Limb (tissue), 2 donors: Measurements from ENCODE around the gene CBLN1.
"Not testable (repeated sequence)": the region's sequence is repeated elsewhere in the genome, so short reads cannot be mapped to it uniquely, and the experiment has no call there.

Experiments used
- DNase-seq, 2 donors: peaks; one replicate each; pipeline ENCODE4 v3.0.0-alpha.2; 2016; ENCODE audit errors: extremely low spot score in 2 of 2

The CBLN1 gene

DNA sequence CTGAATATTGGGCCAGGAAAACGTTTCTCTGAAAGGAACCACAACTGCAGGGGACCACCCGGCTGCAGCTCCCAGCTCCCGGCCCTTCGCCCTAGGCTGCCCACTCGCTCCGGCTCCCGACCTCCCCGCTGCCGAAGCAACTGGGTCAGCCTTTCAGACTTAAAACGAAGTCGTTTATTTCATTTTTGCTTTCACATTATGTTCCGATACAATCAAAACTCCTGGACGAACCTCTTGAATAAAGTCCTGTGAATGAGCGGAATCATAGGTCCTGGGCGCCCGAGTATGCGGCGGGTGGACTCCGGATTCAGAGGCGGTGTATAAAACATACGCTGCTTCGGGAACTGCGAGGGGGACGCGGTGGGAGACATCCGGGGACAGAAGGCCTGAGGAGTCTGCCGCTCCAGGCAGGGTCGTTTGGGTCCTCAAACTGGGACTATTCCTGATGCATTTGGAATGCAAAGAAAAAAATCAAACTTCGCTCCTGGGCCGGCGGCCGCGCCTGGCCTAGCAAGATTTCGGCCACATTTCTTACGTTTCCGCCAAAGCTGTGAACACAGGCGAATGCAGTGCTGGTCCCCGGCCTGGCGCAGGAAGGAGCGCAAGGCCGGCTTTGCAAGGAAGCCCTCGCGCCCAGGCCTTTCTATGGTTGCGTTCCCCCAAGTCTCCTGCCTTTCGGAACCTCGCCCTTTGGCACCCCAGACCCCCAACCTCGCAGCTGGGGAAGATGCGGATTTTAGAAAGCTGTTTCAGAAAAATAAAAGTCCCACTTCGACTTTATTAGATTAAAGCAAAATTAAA lies 3.7 kb downstream of the CBLN1 start:
- no peak for DNase-seq

- DNase-seq, result no peak
Measured at GRCh38 chr16:49277386-49277742, 4.3 kb downstream of the CBLN1 start.

DNA sequence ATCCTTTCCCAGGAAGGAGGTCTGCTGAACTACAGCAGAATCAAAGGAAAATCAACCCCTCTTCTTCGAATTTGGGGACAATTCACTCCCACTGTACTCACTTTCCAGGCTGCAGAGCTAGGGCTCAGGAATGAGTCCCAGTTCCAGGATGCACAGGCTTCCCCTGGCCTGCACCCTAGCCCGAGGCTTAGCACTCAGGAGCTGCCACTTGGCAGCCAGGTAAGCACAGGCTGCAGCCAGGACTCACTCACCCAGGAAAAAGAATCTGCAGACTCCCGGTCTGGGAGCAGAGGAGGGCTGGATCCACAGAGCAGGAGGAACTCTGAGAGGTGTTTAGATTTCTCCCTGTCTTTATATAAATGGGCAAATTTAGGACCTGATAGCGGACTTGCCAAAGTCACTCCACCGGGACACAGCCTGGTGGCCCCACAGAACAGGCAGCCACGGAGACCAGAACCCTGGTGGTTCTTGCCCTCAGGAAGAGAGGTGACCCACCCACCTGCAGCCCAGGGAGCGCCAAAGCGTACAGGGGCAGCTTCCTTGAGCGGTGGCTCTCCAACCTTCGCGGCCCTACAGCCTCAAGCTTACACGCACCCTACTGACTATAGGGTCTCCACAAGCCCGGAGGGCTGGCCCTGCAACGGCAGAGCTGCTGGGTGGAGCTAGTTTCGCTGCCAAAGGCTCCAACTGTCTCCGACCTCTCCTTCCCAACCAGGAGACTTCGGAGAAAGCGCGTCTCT lies 4.8 kb downstream of the CBLN1 start:
- DNase-seq, result no peak

DNA sequence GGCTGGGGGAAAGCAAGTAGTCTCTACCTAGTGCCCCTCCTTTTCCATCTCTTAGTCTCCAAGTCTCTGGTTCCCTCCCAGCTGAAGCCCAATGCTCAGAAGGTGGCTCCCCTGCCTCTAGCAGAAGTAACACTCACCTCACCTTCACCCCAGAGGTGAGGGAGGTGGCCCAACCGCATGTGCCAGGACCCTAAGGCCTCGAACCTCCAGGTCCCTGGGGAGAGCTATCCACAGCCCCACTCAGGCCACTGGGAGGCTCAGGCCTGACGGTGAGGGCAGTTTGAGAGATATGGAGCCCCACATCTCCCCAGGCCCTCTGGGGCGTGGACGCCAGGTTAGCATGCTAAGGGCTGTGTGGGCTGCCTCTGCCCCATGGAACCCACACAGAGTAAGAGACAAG lies 5.8 kb downstream of the CBLN1 start:
- no peak for DNase-seq

DNA sequence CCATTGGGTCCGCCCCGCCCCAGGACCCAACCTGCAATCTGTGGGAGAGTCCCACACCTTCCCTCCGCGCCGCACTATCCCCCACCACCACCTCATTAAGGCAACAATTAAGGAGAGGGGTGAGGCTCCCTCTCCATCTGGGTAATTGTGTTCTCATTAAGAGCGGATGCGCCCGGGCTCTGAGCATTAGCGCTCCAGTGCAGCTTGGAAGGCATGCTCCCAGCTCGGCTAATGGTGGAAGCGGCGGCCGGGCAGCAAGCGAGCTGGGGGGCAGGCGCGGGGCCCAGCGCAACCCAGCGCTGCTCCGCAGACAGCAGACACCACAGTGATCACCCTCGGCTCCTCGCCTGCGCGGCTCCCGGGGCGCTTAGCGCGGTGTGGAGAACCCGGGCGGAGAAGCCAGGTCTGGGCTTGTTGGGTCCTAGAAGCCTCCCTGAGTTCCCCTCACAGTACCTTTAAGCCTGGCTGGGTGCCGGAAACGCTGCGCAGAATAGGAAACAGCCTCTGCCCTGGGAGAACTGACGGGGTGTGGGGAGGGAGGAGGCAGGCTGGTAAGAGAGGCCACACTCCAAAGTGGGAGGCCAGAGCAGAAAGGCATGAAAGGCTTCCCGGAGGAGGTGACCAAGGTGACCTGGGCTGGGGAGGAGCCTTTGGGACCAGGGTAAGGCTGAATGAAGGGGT lies 6.4 kb downstream of the CBLN1 start:
- DNase-seq, result no peak

GRCh38 chr16:49274591-49274990 lies 7.0 kb downstream of the CBLN1 start:
- DNase-seq, result no peak

DNA sequence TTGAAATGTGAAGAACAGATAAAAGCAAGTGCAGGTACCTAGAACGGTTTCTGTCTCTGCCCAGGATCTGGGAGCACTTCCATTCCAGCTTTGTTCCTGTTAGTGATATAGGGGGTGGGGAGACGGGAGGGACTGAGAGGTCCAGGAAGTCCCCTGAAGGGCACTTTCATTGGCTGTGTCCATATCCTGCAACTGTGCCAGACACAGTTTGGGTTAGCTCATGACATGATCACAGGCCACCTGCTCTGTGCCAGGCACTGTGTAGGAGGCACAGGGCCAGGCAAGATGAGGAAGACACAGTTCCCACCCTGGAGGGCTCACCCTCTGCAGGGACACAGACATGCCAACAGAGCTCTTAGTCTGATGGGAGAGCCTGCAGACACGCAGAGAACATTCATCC lies 7.9 kb downstream of the CBLN1 start:
- DNase-seq, result no peak

DNA sequence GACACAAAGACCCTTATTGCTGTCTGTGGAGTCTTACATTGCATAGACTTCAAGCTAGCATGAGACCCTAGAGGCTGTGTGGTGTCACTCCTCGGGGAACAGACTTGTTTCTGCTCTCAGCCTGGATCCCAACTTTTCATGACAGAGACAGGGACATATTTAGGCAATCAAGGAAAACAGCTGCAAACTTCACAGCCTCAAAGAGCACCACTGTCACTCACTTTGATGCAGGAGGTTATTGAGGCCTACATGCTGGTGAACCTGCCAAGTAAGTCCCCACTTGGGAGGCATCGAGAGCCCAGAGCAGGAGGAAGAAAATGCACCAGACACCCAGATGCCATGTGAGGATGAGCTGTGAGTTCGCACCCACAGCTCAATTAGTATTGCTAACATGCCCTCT lies 10.3 kb downstream of the CBLN1 start:
- DNase-seq, result no peak

DNA sequence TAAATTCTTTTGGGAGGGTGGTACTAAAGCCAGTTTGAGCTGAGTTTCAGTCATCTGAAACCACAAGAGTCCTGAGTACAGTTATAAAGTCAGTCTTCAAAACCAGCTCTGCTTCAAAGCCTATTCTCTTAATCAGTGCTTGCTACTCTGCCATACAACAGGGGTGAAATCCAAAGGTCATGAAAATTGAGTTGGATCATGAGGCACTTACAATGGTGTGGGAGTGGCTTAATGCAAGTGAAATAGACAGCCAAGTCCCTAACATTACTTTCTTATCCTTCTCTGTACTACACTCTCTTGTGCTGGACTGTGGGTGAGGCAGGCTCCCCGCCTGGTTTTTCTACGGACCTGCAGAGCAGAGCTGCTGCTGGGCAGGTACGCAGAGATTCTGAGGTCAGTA lies 12.4 kb downstream of the CBLN1 start:
- no peak for DNase-seq

- DNase-seq, result no peak
Measured at GRCh38 chr16:49268667-49269066, 13.0 kb downstream of the CBLN1 start.

GRCh38 chr16:49262501-49262900 lies 19.1 kb downstream of the CBLN1 start:
- no peak for DNase-seq

GRCh38 chr16:49261930-49262329 lies 19.7 kb downstream of the CBLN1 start:
- DNase-seq, result no peak

- DNase-seq, result no peak
Measured at GRCh38 chr16:49260956-49261530, 20.6 kb downstream of the CBLN1 start.

- no peak for DNase-seq
Measured at GRCh38 chr16:49260253-49260652, 21.4 kb downstream of the CBLN1 start.

GRCh38 chr16:49259330-49259729 lies 22.3 kb downstream of the CBLN1 start:
- no peak for DNase-seq

GRCh38 chr16:49250689-49251088 lies 30.9 kb downstream of the CBLN1 start:
- DNase-seq, result no peak

GRCh38 chr16:49248227-49248626 lies 33.4 kb downstream of the CBLN1 start:
- DNase-seq, result no peak

GRCh38 chr16:49236216-49236615 lies 45.4 kb downstream of the CBLN1 start:
- DNase-seq, result no peak

GRCh38 chr16:49228335-49228734 lies 53.3 kb downstream of the CBLN1 start:
- not testable (repeated sequence) for DNase-seq
